ENCODE measurements around the gene TRO.

Gene TRO

DNA sequence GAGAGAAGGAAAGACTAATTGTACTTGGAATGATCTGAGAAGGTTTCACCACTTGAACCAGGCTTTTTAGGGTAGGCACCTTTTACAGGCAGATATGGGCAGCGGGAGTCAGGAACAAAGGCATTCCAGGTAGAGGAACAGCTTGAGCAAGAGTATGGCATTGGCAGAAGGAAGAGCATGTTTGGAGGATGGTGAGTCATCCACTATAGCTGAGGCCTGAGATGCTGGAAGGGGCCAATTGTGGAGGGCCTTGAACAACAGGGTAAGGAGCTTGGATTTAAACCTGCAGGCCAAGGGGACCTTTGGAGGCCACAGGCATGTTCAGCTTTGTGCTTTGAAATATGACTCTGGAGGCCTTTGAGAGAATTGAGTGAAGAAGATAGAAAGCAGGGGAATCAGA lies 41.1 kb downstream of the TRO start:
- DNase-seq: no peak

- no peak for DNase-seq
Measured at GRCh38 chrX:54964766-54965497, 44.3 kb downstream of the TRO start.

GRCh38 chrX:54977387-54977786 lies 56.8 kb downstream of the TRO start:
- DNase-seq: no peak

DNA sequence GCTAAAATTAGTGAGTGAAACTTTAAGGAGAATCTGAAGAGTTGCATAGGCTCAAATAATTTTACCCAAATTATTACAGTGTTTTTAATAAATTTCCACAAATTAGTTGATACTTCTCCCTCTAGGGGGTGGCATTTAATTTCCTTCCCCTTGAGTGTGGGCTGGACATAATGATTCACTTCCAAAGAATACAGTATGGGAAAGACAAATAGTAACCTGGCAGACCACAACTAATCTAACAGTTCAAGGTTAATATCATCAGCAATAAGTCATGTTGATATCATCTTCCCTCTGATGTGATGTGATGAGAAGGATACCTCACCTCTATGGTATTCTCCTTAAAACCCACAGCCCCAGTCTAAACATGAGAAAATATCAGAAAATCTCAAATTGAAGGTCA lies 57.8 kb downstream of the TRO start:
- no peak for DNase-seq

GRCh38 chrX:54979432-54979831 lies 58.8 kb downstream of the TRO start:
- no peak for DNase-seq

GRCh38 chrX:54980334-54980733 lies 59.7 kb downstream of the TRO start:
- no peak for DNase-seq
